Pancreas (tissue), 10 donors: ENCODE measurements around the gene VAV2. TPM values are rescaled to one million over a fixed set of nuclear protein-coding genes. Genes with fewer than 3 reads are reported as not detected.

Experiments used
- ATAC-seq, 4 donors: fragments of 200-7000 bp; cut with Tn5 transposase; one replicate each; pipeline versions ENCODE4 v1.8.0 to v1.9.1; 2020; ENCODE audit warnings: mild to moderate bottlenecking in 4 of 4, moderate library complexity in 4 of 4
- DNase-seq, 6 donors: peaks; one replicate each; pipeline ENCODE4 v3.0.0-alpha.2; 2020
- FAIRE-seq: peaks from 2 replicates; lab custom pipeline; 2012; peaks lifted over from hg19 to GRCh38; lab: Jason Lieb, UNC
- H3K27ac ChIP-seq, 4 donors: fragments of 200-600 bp; sonication (generic); 1 replicate in 3 of 4; 2 replicates in 1 of 4; pipeline versions ENCODE4 v1.5.0 to v1.8.0; 2020
- H3K27me3 ChIP-seq, 4 donors: fragments of 200-600 bp; one replicate each; pipeline ENCODE4 v1.8.0; 2021
- H3K36me3 ChIP-seq, 3 donors: fragments of 200-600 bp; sonication (generic) in 1 of 3; one replicate each; pipeline versions ENCODE4 v1.5.0 to v1.8.0; 2020 to 2021
- H3K4me1 ChIP-seq, 3 donors: fragments of 200-600 bp; one replicate each; pipeline ENCODE4 v1.8.0; 2021
- H3K4me3 ChIP-seq, 4 donors: fragments of 200-600 bp; sonication (generic) in 2 of 4; one replicate each; pipeline versions ENCODE4 v1.5.0 to v1.8.0; 2020 to 2021
- H3K9me3 ChIP-seq, 4 donors: fragments of 200-600 bp; one replicate each; pipeline ENCODE4 v1.8.0; 2021
- WGBS, 2 donors: extraction: QIAGEN DNeasy Blood & Tissue Kit; methylation state at CpG; one replicate each; pipeline ENCODE4 v1.1.7; 2013; 5-methylcytosine and 5-hydroxymethylcytosine counted together
- intact Hi-C, 3 donors: fragments of 100-400 bp; cut with DNase I; formaldehyde crosslinking; loops; one replicate each; pipeline versions ENCODE4 v1.11.1 to v1.14.2; 2022
- polyA plus RNA-seq, 2 donors: library from polyadenylated mRNA; stranded (reverse); fragments of 200-250 nt; gene quantifications; one replicate each; pipeline ENCODE4 v1.2.3, GENCODE V29; 2013
- total RNA-seq, 6 donors: library from RNA; stranded (reverse); fragmentation: NEBNext Ultra II Directional in 4 of 6; extraction: Animal tissue kit (Norgen Biotek cat#: 25700) in 4 of 6; gene quantifications; one replicate each; pipeline versions ENCODE4 v1.2.1 to v1.2.4, GENCODE V29; 2021 to 2023
- TF ChIP-seq, protein P1 (sequence below), 4 donors: fragments of 200-600 bp; sonication (generic) in 3 of 4; IDR thresholded peaks; one replicate each; pipeline versions ENCODE4 v1.5.0 to v1.8.0; 2021; ENCODE audit warnings: antibody characterized with exemption in 4 of 4
- donor health status: healthy with polysubstance abuse.
- donor health status: DM: no; HTN: no; CAD: no; lungs with moderate emphysema.
- donor health status: DM: no; HTN: no; CAD: no.
- donor health status: control.
- donor health status: control.
- donor health status: Bipolar disorder and iron deficiency.
- donor health status: DM: yes; HTN: yes; CAD: no.
- donor health status: DM: no; HTN: no; CAD: no.
- donor health status: DM: no; HTN: no; CAD: no.
- donor health status: DM: yes; HTN: yes; CAD: no.

Gene VAV2
- total and polyA plus RNA-seq, 8 donors: 20.5 to 41.0 (median 33.6) TPM

DNA sequence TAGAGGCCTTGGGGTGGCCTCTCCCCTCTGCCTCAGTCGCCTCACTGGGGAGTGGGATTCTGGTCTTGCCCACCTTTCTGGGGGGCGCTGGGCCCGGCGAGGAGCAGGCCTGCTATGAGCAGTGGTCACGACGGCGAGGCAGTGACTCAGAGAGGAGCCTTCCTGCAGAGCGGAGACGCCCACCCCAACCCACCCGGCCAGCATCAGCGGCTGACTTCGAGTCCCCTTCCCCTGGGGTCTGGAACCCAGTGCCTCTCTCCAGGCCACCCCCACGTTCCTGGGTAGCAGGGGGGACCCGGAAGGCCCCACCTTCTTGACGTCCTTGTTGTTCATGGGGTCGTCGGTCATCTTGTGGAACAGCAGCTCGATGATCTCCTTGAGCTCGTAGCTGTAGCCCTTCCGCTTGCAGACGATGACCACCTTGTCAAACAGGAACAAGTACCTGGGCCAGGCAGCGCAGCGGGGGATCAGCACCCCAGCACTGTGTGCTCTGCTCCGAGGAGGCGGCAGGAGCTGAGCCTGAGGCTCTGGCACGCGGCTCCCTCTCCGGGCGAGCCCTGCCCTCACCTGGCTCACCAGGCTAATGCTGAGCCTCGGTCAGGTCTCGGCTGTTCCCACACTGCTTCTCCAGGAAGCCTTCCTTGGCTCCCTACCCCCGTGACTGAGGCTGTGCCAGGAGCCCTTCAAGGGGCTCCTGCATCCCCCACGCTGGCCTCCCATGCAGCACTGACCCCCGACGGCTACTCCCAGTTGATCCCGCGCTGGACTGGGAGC is 203.9 kb downstream of the VAV2 start:
- no peak overlapping the region for H3K4me3 ChIP-seq
- peaks cover 0 to 31% (median 6%) of the 10 kb centered on the region in 3 donors for H3K36me3 ChIP-seq
- DNase-seq: peak in 1 of 6 donors; percentile 77
- FAIRE-seq: no peak
- H3K27me3 ChIP-seq: no peaks in the 10 kb centered on the region
- no peaks in the 10 kb centered on the region for H3K4me1 ChIP-seq
- intact Hi-C loops: no loop called here
- ATAC-seq: no peak
- peak overlapping the region in 1 of 4 donors; percentile 22 for H3K27ac ChIP-seq
- 89 to 95% methylated on average over 37 of the region's 37 CpGs for WGBS, 2 donors
- TF ChIP-seq, protein P1, sequence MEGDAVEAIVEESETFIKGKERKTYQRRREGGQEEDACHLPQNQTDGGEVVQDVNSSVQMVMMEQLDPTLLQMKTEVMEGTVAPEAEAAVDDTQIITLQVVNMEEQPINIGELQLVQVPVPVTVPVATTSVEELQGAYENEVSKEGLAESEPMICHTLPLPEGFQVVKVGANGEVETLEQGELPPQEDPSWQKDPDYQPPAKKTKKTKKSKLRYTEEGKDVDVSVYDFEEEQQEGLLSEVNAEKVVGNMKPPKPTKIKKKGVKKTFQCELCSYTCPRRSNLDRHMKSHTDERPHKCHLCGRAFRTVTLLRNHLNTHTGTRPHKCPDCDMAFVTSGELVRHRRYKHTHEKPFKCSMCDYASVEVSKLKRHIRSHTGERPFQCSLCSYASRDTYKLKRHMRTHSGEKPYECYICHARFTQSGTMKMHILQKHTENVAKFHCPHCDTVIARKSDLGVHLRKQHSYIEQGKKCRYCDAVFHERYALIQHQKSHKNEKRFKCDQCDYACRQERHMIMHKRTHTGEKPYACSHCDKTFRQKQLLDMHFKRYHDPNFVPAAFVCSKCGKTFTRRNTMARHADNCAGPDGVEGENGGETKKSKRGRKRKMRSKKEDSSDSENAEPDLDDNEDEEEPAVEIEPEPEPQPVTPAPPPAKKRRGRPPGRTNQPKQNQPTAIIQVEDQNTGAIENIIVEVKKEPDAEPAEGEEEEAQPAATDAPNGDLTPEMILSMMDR (IDR thresholded peaks at IDR 0.05): no peak
- H3K9me3 ChIP-seq: no peaks in the 10 kb centered on the region

DNA sequence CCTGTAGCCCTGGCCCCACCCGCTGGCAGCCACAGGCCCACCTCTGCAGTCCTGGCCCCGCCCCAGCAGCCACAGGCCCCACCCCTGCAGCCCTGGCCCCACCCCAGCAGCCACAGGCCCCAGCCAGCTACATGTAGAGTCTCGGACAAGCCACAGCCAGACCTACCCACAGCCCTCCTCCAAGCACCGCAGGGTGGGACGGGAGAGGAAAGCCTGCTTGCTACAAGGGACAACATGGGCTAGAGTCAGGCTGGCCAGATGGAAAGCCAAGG is 204.4 kb downstream of the VAV2 start:
- H3K9me3 ChIP-seq: no peaks in the 10 kb centered on the region
- intact Hi-C loops: no loop called here
- no peaks in the 10 kb centered on the region for H3K4me1 ChIP-seq
- H3K27ac ChIP-seq: no peak overlapping the region
- ATAC-seq (peak in 3 of 4 donors; percentile 20 to 62 (median 36)), FAIRE-seq (no peak), DNase-seq (peak in 1 of 6 donors; percentile 39)
- H3K27me3 ChIP-seq: no peaks in the 10 kb centered on the region
- peaks cover 0 to 31% (median 6%) of the 10 kb centered on the region in 3 donors for H3K36me3 ChIP-seq
- TF ChIP-seq, protein P1 (IDR thresholded peaks at IDR 0.05): no peak
- H3K4me3 ChIP-seq: no peak overlapping the region
- 82 to 85% methylated on average over 5 of the region's 5 CpGs for WGBS, 2 donors

DNA sequence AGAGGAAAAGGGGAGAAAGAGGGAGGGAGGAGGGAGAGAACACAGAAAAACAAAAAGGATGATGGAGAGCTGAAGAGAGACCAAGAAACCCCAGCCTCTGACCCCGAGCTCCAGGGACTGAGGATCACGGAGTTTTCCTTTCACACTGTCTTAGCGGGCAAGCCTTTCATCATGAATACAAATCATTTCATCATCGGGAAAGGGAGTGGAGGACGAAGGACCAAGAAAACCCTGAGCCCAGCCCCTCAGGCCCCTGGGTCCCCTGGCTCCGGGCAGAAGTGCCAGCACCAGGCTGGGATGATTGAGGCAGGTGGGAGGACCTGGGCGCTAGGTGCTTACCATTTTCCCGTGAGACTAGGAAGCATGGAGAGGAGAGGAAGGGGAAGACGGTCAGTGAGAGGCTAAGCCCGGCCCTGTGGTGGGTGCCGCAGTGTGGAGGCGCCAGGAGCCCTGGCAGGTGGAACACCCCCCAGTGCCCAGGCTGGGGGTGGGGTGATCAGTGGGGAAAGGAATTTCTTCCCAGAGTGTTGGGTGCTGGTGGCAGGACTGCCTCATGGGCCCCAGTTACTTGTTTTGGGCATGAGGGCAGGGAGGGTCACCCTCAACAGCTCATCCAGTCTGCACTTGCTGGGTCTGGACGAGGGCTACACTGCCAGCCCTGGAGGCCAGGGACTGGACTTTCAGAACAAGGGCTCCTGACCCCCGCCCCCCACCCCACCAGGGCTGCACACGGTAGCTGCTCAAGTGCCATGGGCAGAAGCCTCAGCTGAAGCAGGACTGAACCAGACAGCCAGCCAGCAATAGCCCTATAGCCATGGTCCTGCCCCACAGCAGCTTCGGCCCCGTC is 205.0 kb downstream of the VAV2 start:
- H3K4me1 ChIP-seq: no peaks in the 10 kb centered on the region
- H3K4me3 ChIP-seq: no peak overlapping the region
- peak in 1 of 6 donors; percentile 0 for DNase-seq
- no peaks in the 10 kb centered on the region for H3K9me3 ChIP-seq
- ATAC-seq: no peak
- H3K36me3 ChIP-seq: peaks cover 0 to 31% (median 6%) of the 10 kb centered on the region in 3 donors
- H3K27me3 ChIP-seq: no peaks in the 10 kb centered on the region
- whole genome bisulfite sequencing, 2 donors: 87 to 88% methylated on average over 17 of the region's 17 CpGs
- intact Hi-C loops: no loop called here
- TF ChIP-seq, protein P1 (IDR thresholded peaks at IDR 0.05): no peak
- FAIRE-seq: no peak
- H3K27ac ChIP-seq: no peak overlapping the region

DNA sequence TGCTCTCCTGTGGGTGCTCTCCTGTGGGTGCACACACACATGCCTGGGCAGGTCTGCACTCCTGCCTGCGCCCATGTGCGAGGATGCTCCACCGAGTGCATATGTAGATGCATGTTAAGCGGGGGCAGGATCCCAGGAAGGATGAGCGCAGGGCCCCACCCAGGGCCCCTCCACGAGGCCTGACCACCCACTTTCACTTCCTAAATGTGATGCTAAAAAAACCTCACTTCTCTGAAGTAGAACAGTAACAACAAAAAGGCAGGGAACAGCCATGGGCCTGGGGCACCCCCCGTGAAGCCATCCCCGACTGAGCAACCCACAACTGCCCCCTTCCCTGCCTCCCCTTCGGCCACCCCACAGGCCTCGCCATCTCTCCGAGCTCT is 205.8 kb downstream of the VAV2 start:
- WGBS, 2 donors: 84 to 90% methylated on average over 11 of the region's 11 CpGs
- Histone ChIP-seq H3K4me3 (no peak overlapping the region), H3K27me3 (no peaks in the 10 kb centered on the region), H3K27ac (no peak overlapping the region), H3K4me1 (no peaks in the 10 kb centered on the region), H3K9me3 (no peaks in the 10 kb centered on the region), H3K36me3 (peaks cover 0 to 31% (median 4%) of the 10 kb centered on the region in 3 donors)
- FAIRE-seq (no peak), DNase-seq (peak in 1 of 6 donors; percentile 25), ATAC-seq (peak in 1 of 4 donors; percentile 5)
- intact Hi-C loops: no loop called here
- TF ChIP-seq, protein P1 (IDR thresholded peaks at IDR 0.05): no peak
